GM23338 (cell line): ENCODE results near the gene ANKH.

Source experiments
- CREB1 ChIP-seq: fragments of 250-450 bp; sonication (Bioruptor Pico); IDR thresholded peaks from 2 replicates; pipeline ENCODE4 v1.5.0; 2020; ENCODE audit warnings: low read depth, mild to moderate bottlenecking, moderate library complexity
- CTCF ChIP-seq, 2 experiments: fragments of 200-600 bp in 1 of 2; sonication (generic) in 1 of 2; conservative IDR thresholded peaks; 2 replicates each; pipeline versions ENCODE4 v1.5.1 to v1.6.1; 2016 to 2017; ENCODE audit warnings: antibody characterized with exemption in 2 of 2, low read depth in 2 of 2, mild to moderate bottlenecking in 2 of 2, moderate library complexity in 1 of 2
- ETS1 ChIP-seq: IDR thresholded peaks from 2 replicates; pipeline ENCODE4 v1.6.1; 2016; ENCODE audit warnings: antibody characterized with exemption
- EZH2 ChIP-seq: fragments of 200-600 bp; sonication (generic); IDR thresholded peaks from one replicate; pipeline ENCODE4 v1.8.0; 2017; ENCODE audit warnings: antibody characterized with exemption, mild to moderate bottlenecking, low read depth; ENCODE audit not compliant: unreplicated experiment
- EZH2phosphoT487 ChIP-seq: fragments of 200-600 bp; sonication (generic); IDR thresholded peaks from one replicate; pipeline ENCODE4 v1.8.1; 2018; ENCODE audit warnings: antibody characterized with exemption; ENCODE audit not compliant: unreplicated experiment
- JUNB ChIP-seq: IDR thresholded peaks from one replicate; pipeline ENCODE4 v1.6.1; 2016; ENCODE audit warnings: antibody characterized with exemption; ENCODE audit not compliant: unreplicated experiment
- NANOG ChIP-seq: IDR thresholded peaks from 2 replicates; pipeline ENCODE4 v1.6.1; 2016; ENCODE audit warnings: antibody characterized with exemption, borderline replicate concordance
- POLR2AphosphoS5 ChIP-seq: IDR thresholded peaks from 2 replicates; pipeline ENCODE4 v1.6.1; 2016; ENCODE audit warnings: antibody characterized with exemption, low read depth
- REST ChIP-seq: IDR thresholded peaks from one replicate; pipeline ENCODE4 v1.6.1; 2018; ENCODE audit warnings: antibody characterized with exemption; ENCODE audit not compliant: unreplicated experiment
- ZNF114 ChIP-seq: fragments of 250-450 bp; sonication (Bioruptor Pico); IDR thresholded peaks from 2 replicates; pipeline ENCODE4 v1.5.0; 2020; ENCODE audit warnings: mild to moderate bottlenecking, moderate library complexity

- TF ChIP-seq CTCF (conservative IDR thresholded peaks at IDR 0.05; ENCODE audit: low read depth in 2 of 2) (no peak), EZH2 (no peak), POLR2AphosphoS5 (peak; percentile 87), EZH2phosphoT487 (no peak), CREB1 (CRISPR knock-in tag) (peak; percentile 34; the same call in 1 of the 2 replicates), REST (no peak), JUNB (no peak), ETS1 (0 out of 2 replicates have a peak, but pooled peaks have one; percentile 30), ZNF114 (CRISPR knock-in tag) (no peak), NANOG (no peak)
Measured at GRCh38 chr5:14664270-14665100, 207.1 kb downstream of the ANKH start, which contains the start of gene OTULIN.
